Epithelial cell of alveolus of lung (primary cell): ENCODE results near the gene EDN2. TPM values are rescaled to one million over a fixed set of nuclear protein-coding genes. Genes with fewer than 3 reads are reported as not detected.

Experiments
- total RNA-seq: library from RNA; depleted of rRNA; stranded (reverse); fragments of >200 nt; gene quantifications from 2 replicates; pipeline ENCODE4 v1.2.1, GENCODE V29; 2015

The EDN2 gene
- not detected in 2 replicates for total RNA-seq

GRCh38 chr1:41484402-41485241 is at the start of gene EDN2:
Gene EDN2 (minus strand): TSS chr1:41484683. CDS start chr1:41484601, 82 bp downstream.

Other genes with a start within 250 kb of the EDN2 start
- 21.9 and 23.1 TPM in 2 replicates for gene SCMH1, start 242.4 kb downstream of the EDN2 start, total RNA-seq
- not detected in 2 replicates for gene FOXO6, start 123.2 kb downstream of the EDN2 start, total RNA-seq